Loucy (cell line): ENCODE measurements around the gene XRCC2.
"Not testable (repeated sequence)": the region's sequence is repeated elsewhere in the genome, so short reads cannot be mapped to it uniquely, and the experiment has no call there.

Experiments used
- CTCF ChIP-seq: fragments of 200-600 bp; sonication (generic); conservative IDR thresholded peaks from 2 replicates; pipeline ENCODE4 v1.5.1; 2014; ENCODE audit warnings: mild to moderate bottlenecking, antibody characterized with exemption, low read length
- EZH2phosphoT487 ChIP-seq: fragments of 200-600 bp; IDR thresholded peaks from 2 replicates; pipeline ENCODE4 v1.6.1; 2018; ENCODE audit warnings: antibody characterized with exemption, mild to moderate bottlenecking, moderate library complexity, borderline replicate concordance

- TF ChIP-seq CTCF, EZH2phosphoT487: not testable (repeated sequence)
These were observed 47.2 kb downstream of the XRCC2 start for GRCh38 chr7:152628772-152629171.
